A549 (cell line): ENCODE measurements around the gene PEPD. TPM values are rescaled to one million over a fixed set of nuclear protein-coding genes. Genes with fewer than 3 reads are reported as not detected.

Source experiments
- ATAC-seq, 2 experiments: fragments of 200-7000 bp in 1 of 2; fragments of >200 bp in 1 of 2; cut with Nextera tagmentation in 1 of 2; cut with Tn5 transposase in 1 of 2; 3 replicates each; pipeline versions ENCODE4 v1.8.0 to v1.9.1; 2018 to 2020; ENCODE audit warnings: mild to moderate bottlenecking in 1 of 2, moderate library complexity in 1 of 2
- CTCF ChIA-PET: fragments of 300-600 bp; sonication (Branson Sonifier 250); formaldehyde crosslinking; extraction: SDS; loops from one replicate; lab custom pipeline; 2021; ENCODE audit warnings: antibody characterized with exemption, inconsistent platforms; lab: Yijun Ruan, JAX
- POLR2A ChIA-PET: fragments of 350-600 bp; formaldehyde crosslinking; extraction: SDS; loops from one replicate; lab custom pipeline; 2021; ENCODE audit warnings: antibody characterized with exemption, inconsistent platforms; lab: Yijun Ruan, JAX
- DNase-seq, 2 experiments: peaks; one replicate each; pipeline versions ENCODE4 v3.0.0 to v3.0.0-alpha.2; 2011 to 2016; ENCODE audit warnings: low read depth in 1 of 2, low spot score in 1 of 2
- FAIRE-seq: peaks from 2 replicates; lab custom pipeline; 2011; peaks lifted over from hg19 to GRCh38; lab: Jason Lieb, UNC
- H3K27ac ChIP-seq, 2 experiments: fragments of >200 bp; sonication (Bioruptor Twin); formaldehyde crosslinking; 3 replicates each; pipeline ENCODE4 v1.5.1; 2016 to 2017
- H3K4me1 ChIP-seq: fragments of >200 bp; sonication (Bioruptor Twin); formaldehyde crosslinking; 3 replicates; pipeline ENCODE4 v1.6.1; 2016
- H3K4me2 ChIP-seq: fragments of >200 bp; sonication (Bioruptor Twin); formaldehyde crosslinking; 3 replicates; pipeline ENCODE4 v1.6.1; 2016
- H3K4me3 ChIP-seq: fragments of >200 bp; sonication (Bioruptor Twin); formaldehyde crosslinking; 3 replicates; pipeline ENCODE4 v1.5.1; 2016
- H3K9me3 ChIP-seq: fragments of >200 bp; sonication (Bioruptor Twin); formaldehyde crosslinking; 3 replicates; pipeline ENCODE4 v1.6.1; 2016
- CHD4 ChIP-seq: fragments of 200-600 bp; sonication (generic); IDR thresholded peaks from 2 replicates; pipeline ENCODE4 v1.6.1; 2016; ENCODE audit warnings: antibody characterized with exemption, mild to moderate bottlenecking, borderline replicate concordance
- ELK1 ChIP-seq: fragments of 150-350 bp; IDR thresholded peaks from 2 replicates; pipeline ENCODE4 v1.6.1; 2014; ENCODE audit warnings: low read depth, mild to moderate bottlenecking, low read length
- EP300 ChIP-seq, 2 experiments: fragments of >200 bp; sonication (Bioruptor Twin); formaldehyde crosslinking; IDR thresholded peaks; 2 replicates in 1 of 2; 3 replicates in 1 of 2; pipeline ENCODE4 v1.6.1; 2016 to 2017
- FOSB ChIP-seq: fragments of 250-450 bp; sonication (Bioruptor Pico); IDR thresholded peaks from 2 replicates; pipeline ENCODE4 v1.5.0; 2020; ENCODE audit warnings: mild to moderate bottlenecking, moderate library complexity
- HEYL ChIP-seq: fragments of 250-450 bp; sonication (Bioruptor Pico); IDR thresholded peaks from 2 replicates; pipeline ENCODE4 v1.8.0; 2021; ENCODE audit warnings: mild to moderate bottlenecking, moderate library complexity
- KDM5A ChIP-seq: fragments of 200-600 bp; sonication (generic); IDR thresholded peaks from 2 replicates; pipeline ENCODE4 v1.6.1; 2016; ENCODE audit warnings: antibody characterized with exemption, mild to moderate bottlenecking
- MAX ChIP-seq: IDR thresholded peaks from 2 replicates; pipeline ENCODE4 v1.6.1; 2012
- NFE2L2 ChIP-seq: fragments of 150-350 bp; conservative IDR thresholded peaks from 2 replicates; pipeline ENCODE4 v1.6.1; 2014; ENCODE audit warnings: low read length
- RAD21 ChIP-seq, 2 experiments: fragments of >200 bp in 1 of 2; sonication (Bioruptor Twin) in 1 of 2; formaldehyde crosslinking in 1 of 2; IDR thresholded peaks in 1 of 2; conservative IDR thresholded peaks in 1 of 2; 2 replicates in 1 of 2; 3 replicates in 1 of 2; pipeline ENCODE4 v1.6.1; 2012 to 2018; ENCODE audit warnings: inconsistent platforms in 1 of 2
- RARB ChIP-seq: fragments of 250-450 bp; sonication (Bioruptor Pico); IDR thresholded peaks from 2 replicates; pipeline ENCODE4 v1.8.0; 2021; ENCODE audit warnings: mild to moderate bottlenecking, moderate library complexity
- RFX5 ChIP-seq: fragments of 450-650 bp; IDR thresholded peaks from 2 replicates; pipeline ENCODE4 v1.7.1; 2014; ENCODE audit warnings: antibody characterized with exemption, mild to moderate bottlenecking, moderate library complexity
- TFCP2L1 ChIP-seq: fragments of 250-450 bp; sonication (Bioruptor Pico); IDR thresholded peaks from 2 replicates; pipeline ENCODE4 v1.5.0; 2021; ENCODE audit warnings: mild to moderate bottlenecking
- ZFP36 ChIP-seq: fragments of 450-650 bp; IDR thresholded peaks from 2 replicates; pipeline ENCODE4 v1.6.1; 2014; ENCODE audit warnings: borderline replicate concordance; ENCODE audit not compliant: partially characterized antibody
- WGBS: methylation state at CpG from one replicate; pipeline ENCODE4 v1.1.6; 2017; ENCODE audit errors: missing lambda C conversion rate; 5-methylcytosine and 5-hydroxymethylcytosine counted together
- polyA plus RNA-seq, 4 experiments: library from polyadenylated mRNA; depleted of rRNA in 3 of 4; stranded (reverse); fragments of >200 nt; fragmentation: RNase III in 1 of 4; extraction: RNeasy Plus Mini Kit Qiagen cat#74134 plus additional on column Dnase treatment in 1 of 4; gene quantifications; 2 replicates in 3 of 4; 3 replicates in 1 of 4; pipeline ENCODE4 v1.2.3, GENCODE V29; 2011 to 2017

The PEPD gene
- polyA plus RNA-seq, 2 of the 4 experiments (the other 2 are of a cell fraction), result 85.5 to 100 TPM

GRCh38 chr19:33392341-33393285, 129.0 kb downstream of the PEPD start:
- ATAC-seq, result peak in 1 of 2 experiments; percentile 2; a peak in 2 of 6 replicates
- peaks cover 30% of the 10 kb centered on the region for H3K4me1 ChIP-seq
- no peaks in the 10 kb centered on the region for H3K9me3 ChIP-seq
- ChIA-PET CTCF (interaction anchor here (0.6 to 36.3 kb wide), 16 partner anchors 9 to 386 kb away, joined by 3 to 1493 read pairs (median 4); partner anchors contain the start of genes CEBPA and CEBPG), POLR2A (interaction anchor here (1.4 kb wide), 1 partner anchor 19 kb away, joined by 3 read pairs; the partner anchor contains the start of gene CEBPG)
- no peak for FAIRE-seq
- 78% methylated on average over 23 of the region's 39 CpGs for WGBS
- H3K4me2 ChIP-seq, result no peak overlapping the region
- no peak for DNase-seq
- TF ChIP-seq ELK1 (no peak), FOSB (CRISPR knock-in tag) (no peak)
- H3K4me3 ChIP-seq, result no peak overlapping the region
- peak overlapping the region in 1 of 2 experiments; percentile 15; a peak in 1 of 6 replicates for H3K27ac ChIP-seq

- Histone ChIP-seq H3K27ac (no peak overlapping the region), H3K4me2 (no peak overlapping the region), H3K4me3 (no peak overlapping the region)
- ATAC-seq (peak in 1 of 2 experiments; percentile 21; a peak in 3 of 6 replicates), DNase-seq (no peak)
- ChIA-PET POLR2A (interaction anchor here (1.4 to 1.5 kb wide), 2 partner anchors 18 to 89 kb away, joined by 3 to 5 read pairs; partner anchors contain the start of genes CEBPA and CEBPG), CTCF (interaction anchor here (0.7 to 36.3 kb wide), 14 partner anchors 8 to 386 kb away, joined by 3 to 1493 read pairs (median 4); partner anchors contain the start of genes CEBPA and CEBPG)
- TF ChIP-seq RARB (CRISPR knock-in tag), result no peak
- no peak for TF ChIP-seq MAX
- no peak for TF ChIP-seq HEYL (CRISPR knock-in tag)
- no peak for TF ChIP-seq RAD21 (conservative IDR thresholded peaks at IDR 0.05 in 1 of 2, IDR thresholded peaks at IDR 0.05 in 1 of 2)
- TF ChIP-seq CHD4, result no peak
- TF ChIP-seq NFE2L2, result no peak
- TF ChIP-seq, all 56 proteins: peak for 0
- H3K9me3 ChIP-seq, result no peaks in the 10 kb centered on the region
- peaks cover 30% of the 10 kb centered on the region for H3K4me1 ChIP-seq
- FAIRE-seq, result no peak
- 79% methylated on average over 12 of the region's 12 CpGs for WGBS
Observed at GRCh38 chr19:33391631-33392249, 129.9 kb downstream of the PEPD start.

- Histone ChIP-seq H3K4me1 (peaks cover 30% of the 10 kb centered on the region), H3K9me3 (no peaks in the 10 kb centered on the region), H3K4me2 (no peak overlapping the region), H3K27ac (no peak overlapping the region), H3K4me3 (no peak overlapping the region)
- no peak for ATAC-seq
- no peak for FAIRE-seq
- CTCF ChIA-PET, result interaction anchor here (1.0 to 36.3 kb wide), 9 partner anchors 9 to 172 kb away, joined by 3 to 1493 read pairs (median 6); partner anchors contain the start of genes CEBPA and CEBPG
- POLR2A ChIA-PET, result interaction anchor here (0.5 to 1.5 kb wide), 2 partner anchors 88 to 207 kb away, joined by 5 to 6 read pairs; partner anchors contain the start of gene CEBPA
- TF ChIP-seq EP300 (IDR thresholded peaks at IDR 0.05) (no peak), RFX5 (no peak), KDM5A (no peak), ZFP36 (no peak), TFCP2L1 (CRISPR knock-in tag) (no peak)
- no peak for DNase-seq
- 88% methylated on average over 22 of the region's 24 CpGs for WGBS
Observed at GRCh38 chr19:33390908-33391630, 130.5 kb downstream of the PEPD start.
